ENCODE data around the gene FHIT. TPM values are rescaled to one million over a fixed set of nuclear protein-coding genes. Genes with fewer than 3 reads are reported as not detected.
"Not testable (repeated sequence)": the region's sequence is repeated elsewhere in the genome, so short reads cannot be mapped to it uniquely, and the experiment has no call there.

Gene FHIT
- total and polyA plus RNA-seq, 4 donors = 2.1 to 14.7 (median 6.6) TPM

GRCh38 chr3:61194892-61195538 is 56.2 kb downstream of the FHIT start:
- Histone ChIP-seq H3K4me3 (ENCODE audit: low read depth in 1 of 3, low read length in 3 of 3) (no peak overlapping the region), H3K36me3 (ENCODE audit: control insufficient read depth in 4 of 4, insufficient read depth in 3 of 4, low read depth in 1 of 4, low read length in 3 of 4) (no peaks in the 10 kb centered on the region), H3K9me3 (ENCODE audit: control insufficient read depth in 4 of 4, low read length in 3 of 4) (no peaks in the 10 kb centered on the region), H3K27ac (ENCODE audit: low read depth in 1 of 2, low read length in 2 of 2) (no peak overlapping the region), H3K4me1 (ENCODE audit: control insufficient read depth in 4 of 4, insufficient read depth in 4 of 4, low read length in 3 of 4) (peaks cover 0 to 5% (median 0%) of the 10 kb centered on the region in 4 donors), H3K9ac (ENCODE audit: low read depth in 1 of 2, low read length in 2 of 2) (no peak overlapping the region), H3K27me3 (ENCODE audit: control insufficient read depth in 4 of 4, insufficient read depth in 4 of 4, low read length in 3 of 4) (no peaks in the 10 kb centered on the region)
- TF ChIP-seq HNF4A (conservative IDR thresholded peaks at IDR 0.05) = peak; percentile 72 to 73
- peak in 1 of 2 donors; percentile 22 for TF ChIP-seq RXRA (IDR thresholded peaks at IDR 0.05)
- no peak for TF ChIP-seq REST (IDR thresholded peaks at IDR 0.05)
- peak; percentile 7 for TF ChIP-seq SP1 (IDR thresholded peaks at IDR 0.05)
- WGBS = 63% methylated on average over 4 of the region's 4 CpGs
- DNase-seq (ENCODE audit: low spot score) = no peak

- TF ChIP-seq CTCF (IDR thresholded peaks at IDR 0.05; ENCODE audit: low read depth, low read length, missing input control) = no peak
- no peak for TF ChIP-seq SP1 (IDR thresholded peaks at IDR 0.05)
- TF ChIP-seq HNF4A (conservative IDR thresholded peaks at IDR 0.05) = no peak
- no peak for TF ChIP-seq FOXA1 (IDR thresholded peaks at IDR 0.05)
- no peak for TF ChIP-seq RAD21 (IDR thresholded peaks at IDR 0.05)
- TF ChIP-seq REST (IDR thresholded peaks at IDR 0.05) = no peak
- no peak for TF ChIP-seq RXRA (IDR thresholded peaks at IDR 0.05)
- no peak for TF ChIP-seq MAX (IDR thresholded peaks at IDR 0.05)
- no peak for TF ChIP-seq HNF4G (IDR thresholded peaks at IDR 0.05)
- TF ChIP-seq NR2F2 (IDR thresholded peaks at IDR 0.05) = no peak
- TF ChIP-seq GABPA (IDR thresholded peaks at IDR 0.05 in 1 of 2, conservative IDR thresholded peaks at IDR 0.05 in 1 of 2) = no peak
- TF ChIP-seq FOXA2 (IDR thresholded peaks at IDR 0.05) = no peak
- TF ChIP-seq ZBTB33 (IDR thresholded peaks at IDR 0.05) = no peak
- TF ChIP-seq YY1 (IDR thresholded peaks at IDR 0.05) = no peak
- TF ChIP-seq ATF3 (IDR thresholded peaks at IDR 0.05) = no peak
- TF ChIP-seq JUND (IDR thresholded peaks at IDR 0.05) = no peak
- Histone ChIP-seq H3K4me1 (ENCODE audit: control insufficient read depth in 4 of 4, insufficient read depth in 4 of 4, low read length in 3 of 4) (peaks cover 0 to 5% (median 0%) of the 10 kb centered on the region in 4 donors), H3K4me3 (ENCODE audit: low read depth in 1 of 3, low read length in 3 of 3) (no peak overlapping the region), H3K36me3 (ENCODE audit: control insufficient read depth in 4 of 4, insufficient read depth in 3 of 4, low read depth in 1 of 4, low read length in 3 of 4) (no peaks in the 10 kb centered on the region), H3K9ac (ENCODE audit: low read depth in 1 of 2, low read length in 2 of 2) (no peak overlapping the region), H3K27ac (ENCODE audit: low read depth in 1 of 2, low read length in 2 of 2) (no peak overlapping the region), H3K27me3 (ENCODE audit: control insufficient read depth in 4 of 4, insufficient read depth in 4 of 4, low read length in 3 of 4) (no peaks in the 10 kb centered on the region), H3K9me3 (ENCODE audit: control insufficient read depth in 4 of 4, low read length in 3 of 4) (no peaks in the 10 kb centered on the region)
- no peak for DNase-seq (ENCODE audit: low spot score)
Observed at GRCh38 chr3:61192222-61192621, 59.0 kb downstream of the FHIT start.

GRCh38 chr3:61190205-61190604 is 61.0 kb downstream of the FHIT start:
- not testable (repeated sequence) for H3K4me1 ChIP-seq (ENCODE audit: control insufficient read depth in 4 of 4, insufficient read depth in 4 of 4, low read length in 3 of 4); H3K36me3 ChIP-seq (ENCODE audit: control insufficient read depth in 4 of 4, insufficient read depth in 3 of 4, low read depth in 1 of 4, low read length in 3 of 4); H3K27ac ChIP-seq (ENCODE audit: low read depth in 1 of 2, low read length in 2 of 2); H3K27me3 ChIP-seq (ENCODE audit: control insufficient read depth in 4 of 4, insufficient read depth in 4 of 4, low read length in 3 of 4); H3K4me3 ChIP-seq (ENCODE audit: low read depth in 1 of 3, low read length in 3 of 3); DNase-seq (ENCODE audit: low spot score); H3K9me3 ChIP-seq (ENCODE audit: control insufficient read depth in 4 of 4, low read length in 3 of 4); H3K9ac ChIP-seq (ENCODE audit: low read depth in 1 of 2, low read length in 2 of 2)
- WGBS = 92% methylated on average over 1 of the region's 1 CpG

Data from liver (tissue), 9 donors.